ENCODE data around the gene FKBP8.

DNA sequence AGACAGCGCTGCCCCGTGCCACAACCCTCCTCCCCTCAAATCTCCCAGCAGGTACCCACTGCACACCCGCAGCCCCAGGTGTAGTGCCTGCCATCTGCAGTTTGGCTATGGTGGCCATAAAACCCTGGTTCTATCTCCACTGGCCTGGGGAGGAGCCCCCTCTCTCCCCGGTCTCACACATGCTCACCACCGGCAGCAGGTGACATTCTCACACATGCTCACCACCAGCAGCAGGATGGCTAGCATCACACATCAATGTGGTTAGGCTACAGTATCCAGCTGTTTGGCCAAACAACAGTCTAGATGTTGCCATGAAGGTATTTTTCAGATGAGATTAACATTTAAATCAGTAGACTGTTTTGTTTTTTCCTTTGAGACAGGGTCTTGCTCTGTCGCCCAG is 52.6 kb downstream of the FKBP8 start:
- TF ChIP-seq EZH2 (IDR thresholded peaks at IDR 0.05; ENCODE audit: low read length, unreplicated experiment): no peak
- TF ChIP-seq, protein P1, sequence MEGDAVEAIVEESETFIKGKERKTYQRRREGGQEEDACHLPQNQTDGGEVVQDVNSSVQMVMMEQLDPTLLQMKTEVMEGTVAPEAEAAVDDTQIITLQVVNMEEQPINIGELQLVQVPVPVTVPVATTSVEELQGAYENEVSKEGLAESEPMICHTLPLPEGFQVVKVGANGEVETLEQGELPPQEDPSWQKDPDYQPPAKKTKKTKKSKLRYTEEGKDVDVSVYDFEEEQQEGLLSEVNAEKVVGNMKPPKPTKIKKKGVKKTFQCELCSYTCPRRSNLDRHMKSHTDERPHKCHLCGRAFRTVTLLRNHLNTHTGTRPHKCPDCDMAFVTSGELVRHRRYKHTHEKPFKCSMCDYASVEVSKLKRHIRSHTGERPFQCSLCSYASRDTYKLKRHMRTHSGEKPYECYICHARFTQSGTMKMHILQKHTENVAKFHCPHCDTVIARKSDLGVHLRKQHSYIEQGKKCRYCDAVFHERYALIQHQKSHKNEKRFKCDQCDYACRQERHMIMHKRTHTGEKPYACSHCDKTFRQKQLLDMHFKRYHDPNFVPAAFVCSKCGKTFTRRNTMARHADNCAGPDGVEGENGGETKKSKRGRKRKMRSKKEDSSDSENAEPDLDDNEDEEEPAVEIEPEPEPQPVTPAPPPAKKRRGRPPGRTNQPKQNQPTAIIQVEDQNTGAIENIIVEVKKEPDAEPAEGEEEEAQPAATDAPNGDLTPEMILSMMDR (conservative IDR thresholded peaks at IDR 0.05; ENCODE audit: low read depth, low read length): no peak

Data from PC-3 (cell line).